HepG2 (cell line): ENCODE results near the gene NAT14. TPM values are rescaled to one million over a fixed set of nuclear protein-coding genes. Genes with fewer than 3 reads are reported as not detected.

Experiments used
- BATF2 ChIP-seq: sonication (generic); formaldehyde crosslinking; IDR thresholded peaks from 2 replicates; pipeline ENCODE4 v1.8.0; 2022; ENCODE audit warnings: mild to moderate bottlenecking, missing genetic modification reagents, moderate library complexity
- CHD4 ChIP-seq: fragments of 200-600 bp; sonication (generic); IDR thresholded peaks from 2 replicates; pipeline ENCODE4 v1.7.0; 2017; ENCODE audit warnings: mild to moderate bottlenecking, low read length, borderline replicate concordance
- DMTF1 ChIP-seq: sonication (generic); formaldehyde crosslinking; IDR thresholded peaks from 2 replicates; pipeline ENCODE4 v1.4.0; 2020; ENCODE audit warnings: mild to moderate bottlenecking, missing genetic modification reagents
- FUBP1 ChIP-seq: sonication (generic); formaldehyde crosslinking; IDR thresholded peaks from 2 replicates; pipeline ENCODE4 v1.5.1; 2020; ENCODE audit warnings: missing genetic modification reagents, mild to moderate bottlenecking, borderline replicate concordance
- HNRNPH1 ChIP-seq: fragments of 200-400 bp; formaldehyde crosslinking; optimal IDR thresholded peaks from 2 replicates; pipeline ENCODE3; 2017; ENCODE audit warnings: mild to moderate bottlenecking, low read depth, low read length
- KDM1A ChIP-seq: IDR thresholded peaks from 2 replicates; pipeline ENCODE4 v1.6.1; 2016; ENCODE audit warnings: missing compliant biosample characterization
- MED13 ChIP-seq: sonication (generic); formaldehyde crosslinking; IDR thresholded peaks from 2 replicates; pipeline ENCODE4 v1.5.0; 2020; ENCODE audit warnings: missing genetic modification reagents
- NFE2L2 ChIP-seq: fragments of 150-350 bp; IDR thresholded peaks from 2 replicates; pipeline ENCODE4 v1.6.1; 2014; ENCODE audit warnings: low read length
- NFYB ChIP-seq: sonication (generic); formaldehyde crosslinking; IDR thresholded peaks from 2 replicates; pipeline ENCODE4 v1.4.0; 2020; ENCODE audit warnings: missing genetic modification reagents
- PBX3 ChIP-seq: sonication (generic); formaldehyde crosslinking; IDR thresholded peaks from 2 replicates; pipeline ENCODE4 v1.8.1; 2023; ENCODE audit warnings: missing genetic modification reagents, inconsistent platforms, borderline replicate concordance
- PHF20 ChIP-seq: sonication (generic); formaldehyde crosslinking; IDR thresholded peaks from 2 replicates; pipeline ENCODE4 v1.5.0; 2020; ENCODE audit warnings: mild to moderate bottlenecking, missing genetic modification reagents
- RXRB ChIP-seq: IDR thresholded peaks from 2 replicates; pipeline ENCODE4 v1.6.1; 2016; ENCODE audit warnings: borderline replicate concordance, missing genetic modification reagents, missing compliant biosample characterization
- TBP ChIP-seq: sonication (generic); formaldehyde crosslinking; IDR thresholded peaks from 2 replicates; pipeline ENCODE4 v1.5.0; 2020; ENCODE audit warnings: missing genetic modification reagents
- THAP7 ChIP-seq: sonication (generic); formaldehyde crosslinking; IDR thresholded peaks from 2 replicates; pipeline ENCODE4 v1.8.1; 2023; ENCODE audit warnings: mild to moderate bottlenecking, missing genetic modification reagents
- TRIM24 ChIP-seq: sonication (generic); formaldehyde crosslinking; IDR thresholded peaks from 2 replicates; pipeline ENCODE4 v1.8.0; 2022; ENCODE audit warnings: mild to moderate bottlenecking, missing genetic modification reagents
- YEATS2 ChIP-seq: sonication (generic); formaldehyde crosslinking; IDR thresholded peaks from 2 replicates; pipeline ENCODE4 v1.4.0; 2020; ENCODE audit warnings: missing genetic modification reagents, borderline replicate concordance
- ZBTB46 ChIP-seq: sonication (generic); formaldehyde crosslinking; IDR thresholded peaks from 2 replicates; pipeline ENCODE4 v1.4.0; 2020; ENCODE audit warnings: mild to moderate bottlenecking, missing genetic modification reagents, borderline replicate concordance
- ZKSCAN5 ChIP-seq: sonication (generic); formaldehyde crosslinking; IDR thresholded peaks from 2 replicates; pipeline ENCODE4 v1.5.1; 2020; ENCODE audit warnings: mild to moderate bottlenecking, missing genetic modification reagents
- ZMYM4 ChIP-seq: sonication (generic); formaldehyde crosslinking; IDR thresholded peaks from 2 replicates; pipeline ENCODE4 v1.8.1; 2023; ENCODE audit warnings: mild to moderate bottlenecking, missing genetic modification reagents
- ZNF225 ChIP-seq: sonication (generic); formaldehyde crosslinking; IDR thresholded peaks from 2 replicates; pipeline ENCODE4 v1.4.0; 2020; ENCODE audit warnings: mild to moderate bottlenecking, missing genetic modification reagents
- ZNF343 ChIP-seq: sonication (generic); formaldehyde crosslinking; IDR thresholded peaks from 2 replicates; pipeline ENCODE4 v1.4.0; 2020; ENCODE audit warnings: mild to moderate bottlenecking, missing genetic modification reagents
- polyA plus RNA-seq, 8 experiments: library from polyadenylated mRNA; depleted of rRNA in 3 of 8; stranded (reverse) in 7 of 8; unstranded in 1 of 8; fragments of >200 nt; fragmentation: Illumina TruSeq in 4 of 8; extraction: Trizol in 4 of 8; gene quantifications; 2 replicates each; pipeline versions ENCODE4 v1.2.1 to v1.2.3, GENCODE V29; 2011 to 2016; ENCODE audit warnings: low read depth in 4 of 8, missing spikeins in 1 of 8, mixed read lengths in 1 of 8; ENCODE audit not compliant: insufficient read depth in 1 of 8
- total RNA-seq, 5 experiments: library from RNA; depleted of rRNA; stranded (reverse); fragments of >200 nt; fragmentation: Illumina TruSeq; extraction: Trizol; gene quantifications; 2 replicates each; pipeline ENCODE4 v1.2.3, GENCODE V29; 2016; ENCODE audit warnings: low read depth in 1 of 5

NAT14 gene
- total and polyA plus RNA-seq, 2 of the 13 experiments (the other 11 are each of a cell fraction or from before 2014, with no cell fraction given) = 20.7 to 22.3 TPM

GRCh38 chr19:55476100-55476775 lies 8.8 kb upstream of the NAT14 start, which contains the start of gene ZNF628 (continued):
- peak; percentile 85; the same call in 1 of the 2 replicates for TF ChIP-seq ZNF343 (CRISPR knock-in tag)
- TF ChIP-seq PBX3 (CRISPR knock-in tag) = peak; percentile 57; the same call in 1 of the 2 replicates
- TF ChIP-seq ZMYM4 (CRISPR knock-in tag) = peak; percentile 72
- TF ChIP-seq BATF2 (CRISPR knock-in tag) = no peak
- TF ChIP-seq THAP7 = 0 out of 2 replicates have a peak, but pooled peaks have one; percentile 27
- no peak for TF ChIP-seq KDM1A (CRISPR knock-in tag)
- TF ChIP-seq NFE2L2 = no peak
- 0 out of 2 replicates have a peak, but pooled peaks have one; percentile 79 for TF ChIP-seq YEATS2 (CRISPR knock-in tag)
- TF ChIP-seq DMTF1 (CRISPR knock-in tag) = no peak
- TF ChIP-seq NFYB = peak; percentile 96
- no peak for TF ChIP-seq ZKSCAN5 (CRISPR knock-in tag)
- TF ChIP-seq HNRNPH1 = no peak
- 0 out of 2 replicates have a peak, but pooled peaks have one; percentile 35 for TF ChIP-seq ZBTB46 (CRISPR knock-in tag)
- no peak for TF ChIP-seq FUBP1 (CRISPR knock-in tag)
- TF ChIP-seq RXRB (CRISPR knock-in tag) = peak; percentile 37; the same call in 1 of the 2 replicates
- TF ChIP-seq TBP = peak; percentile 90; the same call in 1 of the 2 replicates
- no peak for TF ChIP-seq TRIM24
- peak; percentile 73 for TF ChIP-seq PHF20 (CRISPR knock-in tag)
- TF ChIP-seq CHD4 = no peak
- no peak for TF ChIP-seq MED13 (CRISPR knock-in tag)
- TF ChIP-seq ZNF225 (CRISPR knock-in tag) = peak; percentile 91; the same call in 1 of the 2 replicates
